ENCODE results near the gene TESMIN.

The TESMIN gene

DNA sequence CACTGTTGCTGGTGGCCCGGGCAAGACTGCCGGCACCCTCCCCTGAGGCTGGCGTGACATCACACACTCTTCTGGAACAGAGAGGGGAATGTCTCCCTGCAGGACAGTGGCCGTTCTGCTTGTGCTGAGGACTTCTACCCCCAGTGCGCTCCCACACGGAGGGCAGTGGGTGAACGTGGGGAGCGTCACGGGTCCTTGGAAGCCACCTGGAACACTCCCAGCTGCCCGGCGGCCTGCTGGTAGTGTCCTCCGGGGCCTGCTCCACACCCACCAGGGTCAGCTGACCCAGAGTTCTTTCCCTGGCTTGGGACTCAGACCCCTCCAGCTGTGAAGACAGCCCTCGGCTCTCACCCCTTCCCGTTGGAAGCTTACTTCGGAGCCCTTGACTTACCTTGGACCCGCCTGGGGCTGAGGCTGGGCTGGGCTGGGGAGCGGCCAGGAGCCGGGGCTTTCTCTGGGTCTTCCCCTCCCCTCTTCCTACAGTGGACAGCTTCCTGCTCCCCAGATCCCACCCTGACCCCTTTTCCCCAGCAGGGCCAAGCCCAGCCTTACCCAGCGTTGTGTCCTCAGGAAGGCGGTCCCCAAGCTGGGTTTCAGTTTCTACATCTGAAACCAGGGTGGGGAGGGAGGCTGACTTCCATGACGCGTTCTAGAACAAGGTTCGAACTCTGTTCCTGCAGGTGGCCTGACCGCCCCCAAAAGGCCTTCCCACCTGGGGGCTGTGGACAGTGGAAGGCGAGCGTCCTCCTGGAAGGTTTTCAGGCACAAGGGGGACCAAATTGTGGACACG is 81.8 kb downstream of the TESMIN start:
- POLR2A ChIA-PET = no interaction called here
- DNase-seq (ENCODE audit: low read depth, low spot score) = no peak
- TF ChIP-seq, protein P1, sequence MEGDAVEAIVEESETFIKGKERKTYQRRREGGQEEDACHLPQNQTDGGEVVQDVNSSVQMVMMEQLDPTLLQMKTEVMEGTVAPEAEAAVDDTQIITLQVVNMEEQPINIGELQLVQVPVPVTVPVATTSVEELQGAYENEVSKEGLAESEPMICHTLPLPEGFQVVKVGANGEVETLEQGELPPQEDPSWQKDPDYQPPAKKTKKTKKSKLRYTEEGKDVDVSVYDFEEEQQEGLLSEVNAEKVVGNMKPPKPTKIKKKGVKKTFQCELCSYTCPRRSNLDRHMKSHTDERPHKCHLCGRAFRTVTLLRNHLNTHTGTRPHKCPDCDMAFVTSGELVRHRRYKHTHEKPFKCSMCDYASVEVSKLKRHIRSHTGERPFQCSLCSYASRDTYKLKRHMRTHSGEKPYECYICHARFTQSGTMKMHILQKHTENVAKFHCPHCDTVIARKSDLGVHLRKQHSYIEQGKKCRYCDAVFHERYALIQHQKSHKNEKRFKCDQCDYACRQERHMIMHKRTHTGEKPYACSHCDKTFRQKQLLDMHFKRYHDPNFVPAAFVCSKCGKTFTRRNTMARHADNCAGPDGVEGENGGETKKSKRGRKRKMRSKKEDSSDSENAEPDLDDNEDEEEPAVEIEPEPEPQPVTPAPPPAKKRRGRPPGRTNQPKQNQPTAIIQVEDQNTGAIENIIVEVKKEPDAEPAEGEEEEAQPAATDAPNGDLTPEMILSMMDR (IDR thresholded peaks at IDR 0.05; ENCODE audit: insufficient read depth, low read length, missing control alignments) = no peak
- H3K4me3 ChIP-seq (ENCODE audit: low read depth, low read length) = no peak overlapping the region
- CTCF ChIA-PET = no interaction called here

DNA sequence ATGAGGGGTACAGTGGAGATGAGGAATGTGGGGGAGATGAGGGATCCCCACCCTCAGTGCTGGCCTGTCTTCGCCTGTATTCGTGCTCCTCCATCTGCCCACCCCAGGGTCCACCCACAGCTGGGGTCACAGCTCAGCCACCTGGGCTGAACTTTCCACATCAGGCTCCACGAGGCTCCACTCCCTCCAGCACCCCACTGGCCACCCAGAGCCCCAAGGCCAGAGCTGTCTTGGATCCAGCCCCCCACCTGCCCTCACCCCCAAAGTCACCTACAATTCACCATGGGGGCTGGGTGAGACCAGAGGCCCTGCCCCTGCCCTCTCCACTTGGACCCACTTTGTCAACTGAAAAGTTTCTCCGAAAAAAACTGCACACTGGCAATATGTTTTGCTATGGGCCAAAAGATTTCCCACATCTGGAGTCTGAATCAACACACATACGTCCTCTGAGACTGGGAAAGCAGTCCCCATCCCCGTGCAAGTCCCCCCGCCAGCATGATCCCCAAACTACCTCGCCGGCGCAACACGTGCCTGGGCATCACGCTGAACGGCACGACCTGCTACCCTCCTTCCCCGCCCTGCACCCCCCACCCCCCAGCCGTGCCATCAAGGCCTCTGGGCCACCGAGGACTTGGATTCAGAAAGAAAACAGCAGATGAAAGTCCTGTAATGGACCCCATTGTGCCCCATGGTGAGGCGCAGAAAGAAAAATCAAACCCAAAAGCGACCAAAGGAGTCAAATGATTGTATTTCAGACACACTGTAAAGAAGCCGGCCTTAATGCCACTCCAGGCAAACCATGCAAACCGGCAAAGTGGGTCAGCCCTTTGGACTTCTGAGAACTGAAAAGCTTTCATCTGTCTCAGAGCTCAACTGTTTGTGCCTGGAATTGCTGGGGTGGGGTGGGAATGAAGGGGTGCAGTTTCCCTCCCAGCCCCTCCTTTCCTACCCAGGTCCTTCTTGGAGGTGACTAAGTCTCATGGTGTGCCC is 83.5 kb downstream of the TESMIN start:
- no peak for DNase-seq (ENCODE audit: low read depth, low spot score)
- no peak overlapping the region for H3K4me3 ChIP-seq (ENCODE audit: low read depth, low read length)
- TF ChIP-seq, protein P1 (IDR thresholded peaks at IDR 0.05; ENCODE audit: insufficient read depth, low read length, missing control alignments) = no peak
- POLR2A ChIA-PET = no interaction called here
- CTCF ChIA-PET = no interaction called here

DNA sequence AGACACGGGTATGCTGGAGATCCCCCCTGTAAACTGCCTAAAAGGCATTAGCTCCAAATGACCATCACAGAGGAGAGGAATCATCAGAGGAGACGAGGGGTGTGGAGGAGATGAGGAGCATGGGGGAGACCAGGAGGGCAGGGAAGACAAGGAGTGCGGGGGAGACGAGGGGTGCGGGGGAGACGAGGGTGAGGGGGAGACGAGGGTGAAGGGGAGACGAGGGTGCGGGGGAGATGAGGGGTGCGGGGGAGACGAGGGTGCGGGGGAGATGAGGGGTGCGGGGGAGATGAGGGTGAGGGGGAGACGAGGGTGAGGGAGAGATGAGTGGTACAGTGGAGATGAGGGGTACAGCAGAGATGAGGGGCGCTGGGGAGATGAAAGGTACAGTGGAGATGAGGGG is 84.5 kb downstream of the TESMIN start:
- DNase-seq (ENCODE audit: low read depth, low spot score) = no peak
- TF ChIP-seq, protein P1 (IDR thresholded peaks at IDR 0.05; ENCODE audit: insufficient read depth, low read length, missing control alignments) = no peak
- CTCF ChIA-PET = no interaction called here
- H3K4me3 ChIP-seq (ENCODE audit: low read depth, low read length) = no peak overlapping the region
- POLR2A ChIA-PET = no interaction called here

DNA sequence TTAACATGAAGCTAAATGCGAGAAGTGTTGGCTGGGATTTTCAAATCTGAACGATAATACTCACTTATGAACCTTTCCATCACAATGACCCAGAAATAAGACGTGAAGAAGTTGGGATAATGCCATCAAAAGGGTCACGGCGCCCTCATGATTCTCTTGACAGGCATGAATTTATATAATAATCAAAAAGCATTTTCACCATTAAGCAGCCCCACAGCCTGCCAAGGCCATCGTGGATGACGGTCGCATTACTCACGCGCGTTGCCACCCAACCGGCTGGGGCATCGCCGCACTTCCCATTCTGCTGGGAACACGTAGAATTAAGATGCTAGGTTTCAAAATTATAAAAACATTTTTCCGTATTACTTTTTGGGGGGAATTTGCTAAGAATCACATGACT is 85.9 kb downstream of the TESMIN start:
- no peak for DNase-seq (ENCODE audit: low read depth, low spot score)
- no peak overlapping the region for H3K4me3 ChIP-seq (ENCODE audit: low read depth, low read length)
- ChIA-PET CTCF (no interaction called here), POLR2A (no interaction called here)
- TF ChIP-seq, protein P1 (IDR thresholded peaks at IDR 0.05; ENCODE audit: insufficient read depth, low read length, missing control alignments) = no peak

DNA sequence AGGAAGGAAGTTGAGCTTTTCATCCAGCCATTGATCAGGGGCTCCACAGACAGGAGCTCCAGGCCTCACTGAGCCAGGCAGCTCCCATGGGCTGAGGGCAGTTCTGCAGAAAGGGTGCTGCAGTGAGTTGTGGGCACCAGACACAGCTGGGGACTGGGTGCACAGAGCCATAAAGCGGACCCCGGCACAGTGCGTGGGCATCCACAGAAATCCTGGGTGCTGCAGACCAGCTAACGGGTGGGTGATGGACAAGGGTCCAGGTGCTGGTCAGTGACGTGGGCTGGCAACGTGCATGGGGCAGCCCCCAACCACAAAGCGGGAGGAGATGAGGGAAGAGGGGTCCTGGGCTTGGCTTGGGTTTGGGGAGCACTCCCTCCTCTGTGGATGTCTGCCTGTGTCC is 86.4 kb downstream of the TESMIN start:
- H3K4me3 ChIP-seq (ENCODE audit: low read depth, low read length) = no peak overlapping the region
- no peak for DNase-seq (ENCODE audit: low read depth, low spot score)
- TF ChIP-seq, protein P1 (IDR thresholded peaks at IDR 0.05; ENCODE audit: insufficient read depth, low read length, missing control alignments) = no peak
- POLR2A ChIA-PET = no interaction called here
- CTCF ChIA-PET = no interaction called here

DNA sequence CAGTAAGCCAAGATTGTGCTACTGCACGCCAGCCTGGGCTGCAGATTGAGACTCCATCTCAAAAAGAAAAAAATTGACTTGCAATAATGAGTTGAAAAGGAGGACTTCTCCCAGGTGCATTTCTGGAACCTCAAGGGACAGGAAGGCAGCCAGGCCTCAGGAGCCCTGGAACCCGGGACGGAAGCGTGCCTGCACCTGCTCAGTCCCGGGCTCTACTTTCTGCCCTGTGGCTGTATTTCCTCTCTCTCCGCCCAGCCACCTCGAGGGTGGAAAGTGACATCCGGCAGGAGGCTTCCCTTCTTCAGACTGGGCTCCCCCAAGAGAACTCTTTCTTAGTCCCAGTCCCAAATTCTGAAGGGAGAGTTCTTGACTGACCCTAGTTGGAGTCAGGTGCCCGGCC is 87.2 kb downstream of the TESMIN start:
- no peak overlapping the region for H3K4me3 ChIP-seq (ENCODE audit: low read depth, low read length)
- POLR2A ChIA-PET = no interaction called here
- CTCF ChIA-PET = no interaction called here
- TF ChIP-seq, protein P1 (IDR thresholded peaks at IDR 0.05; ENCODE audit: insufficient read depth, low read length, missing control alignments) = no peak
- DNase-seq (ENCODE audit: low read depth, low spot score) = no peak

Data from AG04449 (cell line).